ENCODE results near the gene COX7A2. TPM values are rescaled to one million over a fixed set of nuclear protein-coding genes. Genes with fewer than 3 reads are reported as not detected.

Gene COX7A2
- 100 to 1,000 TPM; 469 to 506 (median 486) TPM for total RNA-seq

GRCh38 chr6:75243333-75244062, at the start of gene COX7A2:
Gene COX7A2 (minus strand): TSS chr6:75243801. CDS start chr6:75243734, 67 bp downstream.
- H3K27me3 Mint-ChIP-seq (ENCODE audit: low read depth), result peaks cover 16% of the 10 kb centered on the region
- ATAC-seq, result peak; percentile 99
- no peaks in the 10 kb centered on the region for H3K9me3 Mint-ChIP-seq
- peaks cover 22% of the 10 kb centered on the region for H3K36me3 Mint-ChIP-seq (ENCODE audit: insufficient read depth)
- peak within 1 kb of the TSS; percentile 99 for H3K4me3 Mint-ChIP-seq
- DNase-seq, result peak; percentile 71
- peaks cover 22% of the 10 kb centered on the region for H3K4me1 Mint-ChIP-seq (ENCODE audit: low read depth)

GRCh38 chr6:75292555-75292954, 49.0 kb upstream of the COX7A2 start:
- Mint-ChIP-seq H3K36me3 (ENCODE audit: insufficient read depth) (peaks cover 6% of the 10 kb centered on the region), H3K4me3 (no peak overlapping the region), H3K9me3 (no peaks in the 10 kb centered on the region), H3K27me3 (ENCODE audit: low read depth) (no peaks in the 10 kb centered on the region), H3K4me1 (ENCODE audit: low read depth) (peaks cover 9% of the 10 kb centered on the region)
- DNase-seq (no peak), ATAC-seq (no peak)

DNA sequence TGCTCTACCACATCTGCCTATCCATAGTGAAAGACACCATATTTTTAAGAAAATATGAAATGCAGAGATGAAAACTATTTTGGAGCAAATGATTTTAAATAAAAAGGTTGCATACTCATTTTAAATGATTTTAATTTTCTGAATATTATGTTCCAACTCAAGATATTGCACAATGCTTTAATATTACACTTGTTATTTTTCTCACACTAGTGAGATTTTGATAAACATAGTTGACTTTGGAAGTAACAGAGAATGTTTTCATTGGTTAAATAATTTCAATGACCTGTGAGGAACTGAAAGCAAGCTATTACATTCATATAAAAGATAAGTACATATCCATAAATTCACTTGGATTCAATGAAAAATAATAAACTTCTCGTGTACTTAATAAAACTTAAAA, 48.1 kb upstream of the COX7A2 start:
- Mint-ChIP-seq H3K4me1 (ENCODE audit: low read depth) (peaks cover 17% of the 10 kb centered on the region), H3K27me3 (ENCODE audit: low read depth) (no peaks in the 10 kb centered on the region), H3K9me3 (no peaks in the 10 kb centered on the region), H3K36me3 (ENCODE audit: insufficient read depth) (peaks cover 6% of the 10 kb centered on the region), H3K4me3 (no peak overlapping the region)
- DNase-seq, result no peak
- no peak for ATAC-seq

GRCh38 chr6:75291331-75291730, 47.7 kb upstream of the COX7A2 start:
- DNase-seq, result no peak
- Mint-ChIP-seq H3K4me3 (no peak overlapping the region), H3K27me3 (ENCODE audit: low read depth) (no peaks in the 10 kb centered on the region), H3K4me1 (ENCODE audit: low read depth) (peaks cover 22% of the 10 kb centered on the region), H3K9me3 (no peaks in the 10 kb centered on the region), H3K36me3 (ENCODE audit: insufficient read depth) (peaks cover 6% of the 10 kb centered on the region)
- no peak for ATAC-seq

DNA sequence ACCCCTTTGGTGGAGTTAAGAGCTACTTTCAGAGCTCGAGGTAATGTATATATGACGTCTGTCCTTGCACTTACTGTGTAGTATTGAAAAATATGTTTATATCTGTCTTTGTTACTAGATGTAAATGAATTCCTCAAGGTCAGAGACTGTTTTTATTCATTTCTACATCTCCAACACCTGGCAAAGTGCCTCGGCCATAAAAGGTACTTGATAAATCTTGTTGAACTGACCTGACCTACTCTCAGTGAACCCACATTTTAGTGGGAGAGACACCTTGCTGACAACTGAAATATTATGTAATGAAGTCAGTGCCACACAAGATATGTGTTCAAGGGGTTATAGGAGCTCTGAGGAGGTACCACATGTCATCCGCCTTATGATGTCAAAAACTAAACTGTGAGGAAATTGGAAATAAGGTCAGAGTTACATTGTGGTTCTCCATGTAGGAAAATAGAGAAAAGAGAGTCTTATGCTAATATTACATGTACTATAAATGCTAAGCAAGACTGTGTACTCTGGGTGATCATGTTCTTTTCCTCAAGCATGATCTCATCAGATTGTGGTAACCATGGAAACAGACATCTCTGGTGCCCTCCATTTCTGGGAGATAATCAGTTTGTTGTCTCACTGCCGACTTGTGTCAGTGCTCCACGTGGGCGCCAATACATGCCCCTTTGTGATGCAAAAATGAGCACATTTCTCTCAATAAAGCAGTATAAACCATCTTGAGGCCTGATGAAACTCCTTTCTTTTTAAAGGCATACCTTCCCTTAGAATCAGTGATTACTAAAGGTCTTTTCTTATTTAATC, 46.7 kb upstream of the COX7A2 start:
- H3K36me3 Mint-ChIP-seq (ENCODE audit: insufficient read depth), result peaks cover 6% of the 10 kb centered on the region
- no peaks in the 10 kb centered on the region for H3K9me3 Mint-ChIP-seq
- no peaks in the 10 kb centered on the region for H3K27me3 Mint-ChIP-seq (ENCODE audit: low read depth)
- H3K4me3 Mint-ChIP-seq, result no peak overlapping the region
- no peak for ATAC-seq
- no peak for DNase-seq
- H3K4me1 Mint-ChIP-seq (ENCODE audit: low read depth), result peaks cover 23% of the 10 kb centered on the region

- peaks cover 23% of the 10 kb centered on the region for H3K4me1 Mint-ChIP-seq (ENCODE audit: low read depth)
- DNase-seq, result no peak
Observed at GRCh38 chr6:75288023-75288422, 44.4 kb upstream of the COX7A2 start.

GRCh38 chr6:75287424-75287823, 43.8 kb upstream of the COX7A2 start:
- no peaks in the 10 kb centered on the region for H3K9me3 Mint-ChIP-seq
- H3K36me3 Mint-ChIP-seq (ENCODE audit: insufficient read depth), result peaks cover 6% of the 10 kb centered on the region
- no peak overlapping the region for H3K4me3 Mint-ChIP-seq
- ATAC-seq, result no peak
- DNase-seq, result no peak
- peaks cover 27% of the 10 kb centered on the region for H3K4me1 Mint-ChIP-seq (ENCODE audit: low read depth)
- no peaks in the 10 kb centered on the region for H3K27me3 Mint-ChIP-seq (ENCODE audit: low read depth)

More at GRCh38 chr6:75288023-75288422, 44.4 kb upstream of the COX7A2 start:
- Mint-ChIP-seq H3K9me3 (no peaks in the 10 kb centered on the region), H3K36me3 (ENCODE audit: insufficient read depth) (peaks cover 6% of the 10 kb centered on the region), H3K4me3 (no peak overlapping the region), H3K27me3 (ENCODE audit: low read depth) (no peaks in the 10 kb centered on the region)
- ATAC-seq, result no peak

- H3K27me3 Mint-ChIP-seq (ENCODE audit: low read depth), result no peaks in the 10 kb centered on the region
- H3K4me3 Mint-ChIP-seq, result peak overlapping the region; percentile 34
- H3K36me3 Mint-ChIP-seq (ENCODE audit: insufficient read depth), result peaks cover 6% of the 10 kb centered on the region
- ATAC-seq (no peak), DNase-seq (no peak)
- no peaks in the 10 kb centered on the region for H3K9me3 Mint-ChIP-seq
- peaks cover 30% of the 10 kb centered on the region for H3K4me1 Mint-ChIP-seq (ENCODE audit: low read depth)
Observed at GRCh38 chr6:75286955-75287354, 43.4 kb upstream of the COX7A2 start.

DNA sequence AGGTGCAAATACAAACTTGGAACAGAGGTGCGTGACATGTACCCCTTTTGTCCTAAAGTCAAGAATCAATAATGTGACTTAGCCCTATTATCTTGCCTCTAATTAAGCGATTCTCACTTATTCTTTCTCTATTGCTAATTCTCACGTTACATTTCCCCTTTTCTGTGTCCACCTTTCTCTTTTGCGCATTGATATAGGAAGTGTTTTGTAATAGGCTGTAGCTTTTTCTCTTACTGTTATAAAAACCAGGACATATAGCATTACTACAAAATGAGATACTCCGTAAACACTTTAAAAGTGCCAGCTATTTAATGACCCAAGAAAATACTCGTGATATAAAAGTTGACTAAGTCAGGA, 41.7 kb upstream of the COX7A2 start:
- Mint-ChIP-seq H3K4me1 (ENCODE audit: low read depth) (peaks cover 43% of the 10 kb centered on the region), H3K9me3 (no peaks in the 10 kb centered on the region), H3K4me3 (no peak overlapping the region), H3K36me3 (ENCODE audit: insufficient read depth) (peaks cover 6% of the 10 kb centered on the region), H3K27me3 (ENCODE audit: low read depth) (no peaks in the 10 kb centered on the region)
- DNase-seq, result no peak
- no peak for ATAC-seq

DNA sequence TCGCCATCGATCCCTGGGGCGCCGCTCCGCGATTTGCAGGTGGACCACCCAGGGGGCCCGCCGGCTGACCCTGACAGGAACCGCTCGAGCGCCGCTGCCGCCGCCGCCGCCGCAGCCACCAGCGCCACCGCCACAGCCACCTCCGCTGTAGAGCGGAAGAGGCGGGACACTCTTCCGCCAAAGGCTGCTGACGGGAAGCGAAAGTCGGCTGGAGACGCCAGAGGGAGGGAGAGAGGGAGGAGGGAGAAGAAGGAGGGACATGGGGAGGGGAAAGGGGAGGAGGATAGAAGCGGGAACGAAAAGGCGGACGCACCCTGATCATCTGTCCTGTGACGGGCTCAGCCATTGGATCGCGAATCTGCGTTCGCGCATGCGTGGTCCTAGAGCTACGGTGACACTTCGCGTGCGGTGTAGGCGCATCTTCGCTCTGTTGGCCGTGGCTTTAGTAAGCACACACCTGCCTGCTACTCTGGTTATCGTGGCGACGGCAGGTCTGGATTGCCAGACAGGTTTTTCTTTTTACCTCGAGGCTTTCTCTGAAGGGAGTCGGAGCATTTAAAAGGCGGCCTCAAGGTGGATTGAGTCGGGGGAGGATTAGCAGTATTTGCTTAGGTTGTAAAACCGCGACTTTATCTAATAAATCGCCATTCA, 41.2 kb upstream of the COX7A2 start, which contains the start of gene TMEM30A:
Gene TMEM30A, minus strand, starts transcription at position 161 of the 651 bp plus-strand sequence. Its CDS starts 154 bp downstream, at position 7.
- Mint-ChIP-seq H3K27me3 (ENCODE audit: low read depth) (no peaks in the 10 kb centered on the region), H3K4me1 (ENCODE audit: low read depth) (peaks cover 46% of the 10 kb centered on the region), H3K36me3 (ENCODE audit: insufficient read depth) (peaks cover 3% of the 10 kb centered on the region), H3K9me3 (no peaks in the 10 kb centered on the region), H3K4me3 (no peak within 1 kb of the TSS)
- peak; percentile 95 to 98 for ATAC-seq
- DNase-seq, result peak; percentile 94

DNA sequence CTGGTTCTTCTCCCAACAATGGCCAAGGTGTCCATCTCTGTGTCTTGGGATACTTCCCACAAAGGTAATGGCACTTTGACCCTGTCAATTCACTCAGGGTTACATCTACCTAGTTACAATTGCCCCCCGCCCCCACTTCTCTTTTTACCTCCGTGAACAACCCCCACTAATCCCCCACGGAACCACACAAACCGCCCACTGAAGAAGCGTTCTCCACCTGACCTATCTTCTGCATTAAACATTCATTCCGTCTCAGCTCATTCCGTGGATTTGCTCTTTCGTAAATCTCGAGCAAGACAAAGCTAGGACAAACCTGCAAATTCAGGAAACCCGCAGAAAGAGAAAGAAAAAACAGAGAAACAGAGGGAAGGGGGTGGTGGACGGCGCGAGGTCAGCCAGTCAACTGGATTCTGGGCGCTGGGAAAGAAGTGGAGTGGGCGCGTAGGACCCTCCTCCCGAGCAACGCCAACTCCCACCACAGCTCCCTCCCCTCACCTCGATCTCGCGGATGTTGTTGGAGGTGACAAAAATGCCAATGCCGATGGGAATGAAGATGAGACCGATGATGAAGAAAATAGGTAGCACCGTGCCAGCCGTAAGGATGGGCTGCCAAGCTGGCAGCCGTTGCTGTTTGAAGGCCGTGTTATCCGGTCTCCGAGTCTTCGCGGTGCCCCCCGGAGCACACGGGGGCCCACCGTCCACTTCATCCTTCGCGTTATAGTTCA, 40.5 kb upstream of the COX7A2 start:
- peaks cover 2% of the 10 kb centered on the region for H3K36me3 Mint-ChIP-seq (ENCODE audit: insufficient read depth)
- H3K9me3 Mint-ChIP-seq, result no peaks in the 10 kb centered on the region
- H3K4me1 Mint-ChIP-seq (ENCODE audit: low read depth), result peaks cover 49% of the 10 kb centered on the region
- peak; percentile 15 to 27 for ATAC-seq
- no peak for DNase-seq
- no peaks in the 10 kb centered on the region for H3K27me3 Mint-ChIP-seq (ENCODE audit: low read depth)
- no peak overlapping the region for H3K4me3 Mint-ChIP-seq

- Mint-ChIP-seq H3K4me3 (peak overlapping the region; percentile 68), H3K9me3 (no peaks in the 10 kb centered on the region), H3K27me3 (ENCODE audit: low read depth) (no peaks in the 10 kb centered on the region), H3K36me3 (ENCODE audit: insufficient read depth) (peaks cover 6% of the 10 kb centered on the region), H3K4me1 (ENCODE audit: low read depth) (peaks cover 57% of the 10 kb centered on the region)
- ATAC-seq, result no peak
- DNase-seq, result no peak
Observed at GRCh38 chr6:75282706-75283105, 39.1 kb upstream of the COX7A2 start.

DNA sequence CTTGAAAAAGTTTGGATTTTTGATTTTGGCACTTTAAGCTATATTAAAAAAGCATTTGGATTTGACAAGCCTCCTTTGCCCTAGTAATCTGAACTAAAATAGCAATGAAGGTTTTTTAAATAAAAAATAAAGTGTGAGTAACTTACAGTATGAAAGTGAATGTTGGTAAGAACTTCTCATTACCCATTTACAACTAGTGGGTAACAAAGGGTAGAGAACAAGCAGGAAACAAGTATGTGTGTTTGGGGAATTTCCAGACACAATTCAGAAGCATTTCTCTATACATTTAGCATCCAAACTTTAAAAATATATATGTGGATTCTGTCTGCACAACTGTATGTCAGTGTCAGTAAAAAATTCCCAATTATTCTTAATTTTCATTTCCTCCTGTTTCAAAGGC, 38.1 kb upstream of the COX7A2 start:
- DNase-seq, result no peak
- ATAC-seq, result no peak
- Mint-ChIP-seq H3K36me3 (ENCODE audit: insufficient read depth) (peaks cover 6% of the 10 kb centered on the region), H3K27me3 (ENCODE audit: low read depth) (no peaks in the 10 kb centered on the region), H3K4me3 (peak overlapping the region; percentile 63), H3K9me3 (no peaks in the 10 kb centered on the region), H3K4me1 (ENCODE audit: low read depth) (peaks cover 51% of the 10 kb centered on the region)
